Measurements from ENCODE around the gene NTSR1. TPM values are rescaled to one million over a fixed set of nuclear protein-coding genes. Genes with fewer than 3 reads are reported as not detected.

NTSR1 gene
- total and polyA plus RNA-seq, 7 donors = 0.01 to 0.08 (median 0.05) TPM; not detected in 3

DNA sequence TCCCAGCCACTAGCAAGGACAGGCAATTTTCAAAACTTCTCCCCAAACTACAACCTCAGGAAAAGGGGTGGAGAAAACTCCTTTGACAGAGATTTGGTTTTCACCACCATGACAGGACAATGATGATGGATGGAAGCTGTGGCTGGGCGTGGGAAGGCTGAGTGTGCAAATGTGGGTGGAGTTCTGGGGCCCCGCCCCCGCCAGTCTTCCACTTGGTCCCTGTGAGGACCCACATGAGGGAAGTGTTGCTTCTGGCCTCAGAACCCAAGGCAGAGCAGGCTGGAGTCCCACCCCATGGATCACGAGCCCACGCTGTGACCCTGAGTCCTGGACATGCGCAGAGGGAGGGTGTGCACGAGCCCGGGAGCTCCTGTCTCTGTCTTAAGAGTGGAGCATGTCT, 66.1 kb downstream of the NTSR1 start:
- Histone ChIP-seq H3K4me1 (peaks cover 5% of the 10 kb centered on the region), H3K9me3 (no peaks in the 10 kb centered on the region), H3K4me3 (no peak overlapping the region), H3K27ac (no peak overlapping the region), H3K27me3 (ENCODE audit: insufficient read depth in 3 of 3, low read length in 2 of 3) (peaks cover 0 to 56% (median 11%) of the 10 kb centered on the region in 3 donors), H3K36me3 (ENCODE audit: insufficient read depth in 1 of 2, low read depth in 1 of 2) (no peaks in the 10 kb centered on the region)
- WGBS, 3 donors = 78 to 87% (median 87%) methylated on average over 6 to 8 of the region's 8 CpGs
- intact Hi-C loops (cut with DNase I) = loop anchor here in 1 of 2 donors (5.0 kb wide), 1 partner anchor 87 kb away; no protein-coding TSS in a partner anchor
- DNase-seq = no peak
- no peak for TF ChIP-seq CTCF (IDR thresholded peaks at IDR 0.05)
- no peak for ATAC-seq

GRCh38 chr20:62775206-62775605, 66.6 kb downstream of the NTSR1 start:
- DNase-seq (no peak), ATAC-seq (no peak)
- no peaks in the 10 kb centered on the region for H3K9me3 ChIP-seq
- H3K4me1 ChIP-seq = peaks cover 5% of the 10 kb centered on the region
- no peaks in the 10 kb centered on the region for H3K36me3 ChIP-seq (ENCODE audit: insufficient read depth in 1 of 2, low read depth in 1 of 2)
- no peak overlapping the region for H3K27ac ChIP-seq
- intact Hi-C loops (cut with DNase I) = no loop called here
- WGBS, 3 donors = 86 to 91% (median 90%) methylated on average over 9 of the region's 9 CpGs
- peaks cover 0 to 56% (median 9%) of the 10 kb centered on the region in 3 donors for H3K27me3 ChIP-seq (ENCODE audit: insufficient read depth in 3 of 3, low read length in 2 of 3)
- H3K4me3 ChIP-seq = no peak overlapping the region
- TF ChIP-seq CTCF (IDR thresholded peaks at IDR 0.05) = no peak

DNA sequence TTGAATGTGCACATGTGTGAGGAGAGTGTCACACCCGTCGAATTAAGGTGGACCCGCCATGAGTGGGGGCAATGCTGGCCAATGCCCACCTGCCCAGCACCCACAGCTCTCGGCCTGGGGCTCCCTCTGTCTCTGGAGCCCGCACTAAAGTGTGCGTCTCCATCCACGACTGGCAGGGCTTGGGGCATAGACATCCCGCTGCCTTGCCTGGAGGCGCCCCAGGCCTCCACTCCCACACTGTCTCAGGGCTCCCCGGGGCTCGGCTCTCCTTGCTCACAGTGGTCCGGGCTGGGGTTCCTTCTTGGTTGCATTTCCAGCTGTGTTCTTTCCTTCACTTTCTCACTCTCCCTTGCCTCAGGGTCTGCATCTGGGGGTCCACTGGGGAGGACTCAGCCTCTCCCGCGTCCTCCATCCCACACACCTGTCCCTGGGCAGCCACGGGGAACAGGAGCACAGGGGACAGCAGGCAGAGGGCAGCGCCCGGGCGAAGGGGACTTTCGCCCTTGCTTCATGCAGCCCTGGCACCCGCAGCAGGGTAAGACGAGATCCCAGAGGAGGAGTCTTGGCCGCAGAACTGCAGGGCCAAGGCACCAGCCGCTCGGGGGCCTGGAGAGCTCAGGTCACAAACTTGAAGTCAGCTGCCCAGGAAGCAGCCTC, 67.5 kb downstream of the NTSR1 start:
- H3K4me3 ChIP-seq = no peak overlapping the region
- no peak for TF ChIP-seq CTCF (IDR thresholded peaks at IDR 0.05)
- DNase-seq (no peak), ATAC-seq (peak; percentile 31 to 58 (median 48))
- no peak overlapping the region for H3K27ac ChIP-seq
- intact Hi-C loops (cut with DNase I) = no loop called here
- no peaks in the 10 kb centered on the region for H3K36me3 ChIP-seq (ENCODE audit: insufficient read depth in 1 of 2, low read depth in 1 of 2)
- WGBS, 3 donors = 58 to 69% (median 65%) methylated on average over 24 of the region's 24 CpGs
- H3K9me3 ChIP-seq = no peaks in the 10 kb centered on the region
- H3K27me3 ChIP-seq (ENCODE audit: insufficient read depth in 3 of 3, low read length in 2 of 3) = peaks cover 0 to 49% (median 3%) of the 10 kb centered on the region in 3 donors
- peaks cover 5% of the 10 kb centered on the region for H3K4me1 ChIP-seq

GRCh38 chr20:62776692-62777527, 68.3 kb downstream of the NTSR1 start:
- no peak for TF ChIP-seq CTCF (IDR thresholded peaks at IDR 0.05)
- Histone ChIP-seq H3K4me3 (no peak overlapping the region), H3K9me3 (no peaks in the 10 kb centered on the region), H3K36me3 (ENCODE audit: insufficient read depth in 1 of 2, low read depth in 1 of 2) (no peaks in the 10 kb centered on the region), H3K27ac (no peak overlapping the region), H3K27me3 (ENCODE audit: insufficient read depth in 3 of 3, low read length in 2 of 3) (peaks cover 0 to 42% (median 3%) of the 10 kb centered on the region in 3 donors), H3K4me1 (peaks cover 5% of the 10 kb centered on the region)
- ATAC-seq (peak; percentile 17 to 67 (median 50)), DNase-seq (no peak)
- 38 to 41% (median 39%) methylated on average over 13 to 14 of the region's 14 CpGs for WGBS, 3 donors
- intact Hi-C loops (cut with DNase I) = no loop called here
